HCT116 (cell line): ENCODE measurements around the gene EID2. TPM values are rescaled to one million over a fixed set of nuclear protein-coding genes. Genes with fewer than 3 reads are reported as not detected.

Experiments used
- ATAC-seq: fragments of 200-7000 bp; cut with Tn5 transposase; 2 replicates; pipeline ENCODE4 v1.9.1; 2020; ENCODE audit warnings: mild to moderate bottlenecking, moderate library complexity
- BruUV-seq: library from RNA; stranded (reverse); fragments of 400-500 nt; replicated peaks from 2 replicates; lab custom pipeline; 2021; lab: Mats Ljungman, UMichigan
- CTCF ChIA-PET: fragments of 300-600 bp; sonication (Branson Sonifier 250); formaldehyde crosslinking; loops from one replicate; lab custom pipeline; 2021; ENCODE audit warnings: antibody characterized with exemption; lab: Charles Lee
- POLR2A ChIA-PET: fragments of 300-600, 350-600 bp; sonication (Branson Sonifier 250); formaldehyde crosslinking; loops from one replicate; lab custom pipeline; 2021; ENCODE audit warnings: antibody characterized with exemption; lab: Charles Lee
- RAD21 ChIA-PET, 2 experiments: fragments of 300-600 bp; sonication (Branson Sonifier 250); formaldehyde crosslinking; loops; one replicate each; lab custom pipeline; 2023; ENCODE audit warnings: low total read pairs in 2 of 2; ENCODE audit not compliant: uncharacterized antibody in 2 of 2, unreplicated experiment in 2 of 2, low non-redundant PET in 1 of 2; lab: Charles Lee
- DNase-seq: peaks from one replicate; pipeline ENCODE4 v3.0.0-alpha.2; 2010; ENCODE audit warnings: low read depth, low spot score
- H2AFZ ChIP-seq: fragments of 200-600 bp; shearing (Covaris generic), sonication (generic); 2 replicates; pipeline ENCODE4 v1.6.1; 2017; ENCODE audit warnings: low read depth, mixed run types, mixed read lengths, antibody characterized with exemption, low read length; ENCODE audit not compliant: poor library complexity, severe bottlenecking
- H3K27ac ChIP-seq: 2 replicates; pipeline ENCODE4 v1.5.1; 2012; ENCODE audit warnings: low read depth, low read length
- H3K27me3 ChIP-seq: fragments of 200-600 bp; sonication (generic); 2 replicates; pipeline ENCODE4 v1.6.1; 2016; ENCODE audit warnings: mixed run types, low read length, mixed read lengths; ENCODE audit not compliant: insufficient read depth
- H3K36me3 ChIP-seq, 2 experiments: fragments of 200-500 bp in 1 of 2; fragments of 200-600 bp in 1 of 2; sonication (Bioruptor generic) in 1 of 2; sonication (generic) in 1 of 2; 2 replicates each; pipeline versions ENCODE4 v1.5.1 to v1.6.1; 2014 to 2016; ENCODE audit warnings: low read length in 2 of 2, inconsistent platforms in 1 of 2, mixed read lengths in 1 of 2, mixed run types in 1 of 2; ENCODE audit not compliant: insufficient read depth in 2 of 2, control insufficient read depth in 1 of 2
- H3K4me1 ChIP-seq, 2 experiments: fragments of 200-600 bp in 1 of 2; sonication (generic) in 1 of 2; 2 replicates each; pipeline versions ENCODE4 v1.5.1 to v1.6.1; 2012 to 2017; ENCODE audit warnings: low read length in 2 of 2, inconsistent platforms in 1 of 2, mild to moderate bottlenecking in 1 of 2, mixed read lengths in 1 of 2, mixed run types in 1 of 2, moderate library complexity in 1 of 2; ENCODE audit not compliant: insufficient read depth in 2 of 2, control insufficient read depth in 1 of 2
- H3K4me2 ChIP-seq: fragments of 200-600 bp; sonication (generic); 2 replicates; pipeline ENCODE4 v1.6.1; 2017; ENCODE audit warnings: mixed run types, low read length, mixed read lengths
- H3K4me3 ChIP-seq, 2 experiments: fragments of 200-600 bp in 1 of 2; sonication (generic) in 1 of 2; replicated peaks in 1 of 2; 2 replicates each; pipeline ENCODE4 v1.5.1; 2011 to 2016; ENCODE audit warnings: low read length in 2 of 2, control low read depth in 1 of 2, low read depth in 1 of 2, mild to moderate bottlenecking in 1 of 2, mixed read lengths in 1 of 2, mixed run types in 1 of 2
- H3K79me2 ChIP-seq: fragments of 200-600 bp; sonication (generic); 2 replicates; pipeline ENCODE4 v1.6.1; 2017; ENCODE audit warnings: mild to moderate bottlenecking, mixed run types, low read length, moderate library complexity, mixed read lengths; ENCODE audit not compliant: insufficient read depth
- H3K9ac ChIP-seq: fragments of 200-600 bp; sonication (generic); 2 replicates; pipeline ENCODE4 v1.6.1; 2016; ENCODE audit warnings: low read length, mixed read lengths
- H3K9me2 ChIP-seq: fragments of 200-600 bp; sonication (generic), shearing (Covaris generic); 2 replicates; pipeline ENCODE4 v1.6.1; 2017; ENCODE audit warnings: mixed run types, mild to moderate bottlenecking, moderate library complexity; ENCODE audit not compliant: insufficient read depth
- H3K9me3 ChIP-seq, 2 experiments: fragments of 200-500 bp in 1 of 2; fragments of 200-600 bp in 1 of 2; sonication (Bioruptor generic) in 1 of 2; sonication (generic) in 1 of 2; 2 replicates each; pipeline ENCODE4 v1.6.1; 2014 to 2017; ENCODE audit warnings: low read length in 2 of 2, mixed read lengths in 2 of 2, inconsistent platforms in 1 of 2, low read depth in 1 of 2, mild to moderate bottlenecking in 1 of 2, mixed run types in 1 of 2, moderate library complexity in 1 of 2; ENCODE audit not compliant: control insufficient read depth in 1 of 2, insufficient read depth in 1 of 2
- H4K20me1 ChIP-seq: fragments of 200-600 bp; sonication (generic), shearing (Covaris generic); 2 replicates; pipeline ENCODE4 v1.6.1; 2017; ENCODE audit warnings: mixed run types, mild to moderate bottlenecking, moderate library complexity; ENCODE audit not compliant: insufficient read depth
- CBX3 ChIP-seq: IDR thresholded peaks from 2 replicates; pipeline ENCODE4 v1.6.1; 2012; ENCODE audit warnings: low read depth
- CEBPB ChIP-seq: IDR thresholded peaks from 2 replicates; pipeline ENCODE4 v1.6.1; 2012; ENCODE audit warnings: low read depth
- CTCF ChIP-seq, 3 experiments: fragments of 200-600 bp in 1 of 3; sonication (generic) in 1 of 3; IDR thresholded peaks in 2 of 3; conservative IDR thresholded peaks in 1 of 3; 2 replicates each; pipeline ENCODE4 v1.5.1; 2012 to 2017; ENCODE audit warnings: low read depth in 2 of 3, low read length in 2 of 3, antibody characterized with exemption in 1 of 3, borderline replicate concordance in 1 of 3, control low read depth in 1 of 3, mild to moderate bottlenecking in 1 of 3, mixed read lengths in 1 of 3, mixed run types in 1 of 3, moderate library complexity in 1 of 3; ENCODE audit not compliant: insufficient read depth in 1 of 3
- EGR1 ChIP-seq: IDR thresholded peaks from 2 replicates; pipeline ENCODE4 v1.6.1; 2012; ENCODE audit warnings: low read depth
- ELF1 ChIP-seq: IDR thresholded peaks from 2 replicates; pipeline ENCODE4 v1.6.1; 2012; ENCODE audit warnings: low read depth, borderline replicate concordance
- EZH2 ChIP-seq: fragments of 200-600 bp; sonication (generic); IDR thresholded peaks from 2 replicates; pipeline ENCODE4 v1.6.1; 2017; ENCODE audit warnings: antibody characterized with exemption, mixed run types
- EZH2phosphoT487 ChIP-seq: fragments of 200-600 bp; IDR thresholded peaks from 2 replicates; pipeline ENCODE4 v1.6.1; 2018; ENCODE audit warnings: antibody characterized with exemption, borderline replicate concordance
- FOSL1 ChIP-seq: IDR thresholded peaks from 2 replicates; pipeline ENCODE4 v1.6.1; 2012; ENCODE audit warnings: low read depth
- MAX ChIP-seq: IDR thresholded peaks from 2 replicates; pipeline ENCODE4 v1.6.1; 2012
- POLR2A ChIP-seq: IDR thresholded peaks from 2 replicates; pipeline ENCODE4 v1.7.0; 2011; ENCODE audit warnings: borderline replicate concordance; ENCODE audit not compliant: insufficient read depth, insufficient read length; ENCODE audit errors: extremely low read depth
- SIN3A ChIP-seq: IDR thresholded peaks from 2 replicates; pipeline ENCODE4 v1.6.1; 2012; ENCODE audit warnings: low read depth
- SP1 ChIP-seq: IDR thresholded peaks from 2 replicates; pipeline ENCODE4 v1.6.1; 2012; ENCODE audit warnings: low read depth
- SRF ChIP-seq: IDR thresholded peaks from 2 replicates; pipeline ENCODE4 v1.6.1; 2012; ENCODE audit warnings: low read depth
- TCF7L2 ChIP-seq: IDR thresholded peaks from 2 replicates; pipeline ENCODE4 v1.7.0; 2011; ENCODE audit warnings: borderline replicate concordance, inconsistent platforms; ENCODE audit not compliant: insufficient read depth, insufficient read length; ENCODE audit errors: extremely low read depth
- YY1 ChIP-seq: IDR thresholded peaks from 2 replicates; pipeline ENCODE4 v1.6.1; 2011; ENCODE audit warnings: low read length, low read depth, moderate library complexity, mild to moderate bottlenecking; ENCODE audit not compliant: insufficient replicate concordance; ENCODE audit errors: extremely low read depth
- ZFX ChIP-seq: fragments of 450-650 bp; IDR thresholded peaks from 2 replicates; pipeline ENCODE4 v1.6.1; 2017
- ZNF274 ChIP-seq: fragments of 200-500 bp; sonication (Bioruptor generic); IDR thresholded peaks from 2 replicates; pipeline ENCODE4 v1.6.1; 2014; ENCODE audit warnings: mild to moderate bottlenecking, low read depth, low read length, inconsistent platforms
- intact Hi-C: fragments of 100-400 bp; cut with micrococcal nuclease; formaldehyde crosslinking; loops from 2 replicates; pipeline ENCODE4 v1.10.0; 2022
- total RNA-seq: library from RNA; stranded (reverse); gene quantifications from one replicate; pipeline ENCODE4 v1.2.1, GENCODE V29; 2021; ENCODE audit not compliant: unreplicated experiment
- TF ChIP-seq, protein P1 (sequence below): IDR thresholded peaks from 2 replicates; pipeline ENCODE4 v1.6.1; 2012
- TF ChIP-seq, protein P2 (sequence below): IDR thresholded peaks from 2 replicates; pipeline ENCODE4 v1.6.1; 2012; ENCODE audit warnings: low read depth

EID2 gene
- total RNA-seq, 1 experiment from 2014 or later, result 11.7 TPM

DNA sequence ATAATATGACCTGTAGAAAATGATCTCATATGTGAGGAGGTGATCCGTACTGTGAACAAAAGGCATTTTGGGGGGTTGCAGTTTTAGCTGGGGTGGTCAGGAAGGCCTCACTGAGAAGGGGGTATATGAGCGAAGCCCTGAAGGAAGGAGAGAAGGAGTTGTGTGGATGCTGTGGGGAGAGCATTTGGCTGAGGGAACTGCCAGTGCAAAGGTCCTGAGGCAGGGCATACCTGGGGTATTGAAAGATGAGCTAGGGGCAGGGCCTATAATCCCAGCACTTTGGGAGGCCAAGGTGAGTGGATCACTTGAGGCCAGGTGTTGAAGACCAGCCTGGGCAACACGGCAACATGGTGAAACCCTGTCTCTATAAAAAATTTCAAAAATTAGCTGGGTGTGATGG lies 22.5 kb downstream of the EID2 start:
- H3K4me3 ChIP-seq, result no peak overlapping the region
- no peaks in the 10 kb centered on the region for H3K79me2 ChIP-seq
- TF ChIP-seq MAX, result no peak
- TF ChIP-seq, protein P1, sequence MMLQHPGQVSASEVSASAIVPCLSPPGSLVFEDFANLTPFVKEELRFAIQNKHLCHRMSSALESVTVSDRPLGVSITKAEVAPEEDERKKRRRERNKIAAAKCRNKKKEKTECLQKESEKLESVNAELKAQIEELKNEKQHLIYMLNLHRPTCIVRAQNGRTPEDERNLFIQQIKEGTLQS, result no peak
- no peak for TF ChIP-seq YY1
- no peak for TF ChIP-seq SRF
- TF ChIP-seq EZH2phosphoT487, result no peak
- TF ChIP-seq FOSL1, result no peak
- no peak for TF ChIP-seq EZH2
- no peak for TF ChIP-seq CEBPB
- no peak for TF ChIP-seq EGR1
- no peak for TF ChIP-seq SP1
- no peak for TF ChIP-seq ZFX
- no peak for TF ChIP-seq CTCF (IDR thresholded peaks at IDR 0.05 in 2 of 3, conservative IDR thresholded peaks at IDR 0.05 in 1 of 3; ENCODE audit: borderline replicate concordance in 1 of 3, insufficient read depth in 1 of 3, low read depth in 2 of 3, low read length in 2 of 3)
- TF ChIP-seq, protein P2, sequence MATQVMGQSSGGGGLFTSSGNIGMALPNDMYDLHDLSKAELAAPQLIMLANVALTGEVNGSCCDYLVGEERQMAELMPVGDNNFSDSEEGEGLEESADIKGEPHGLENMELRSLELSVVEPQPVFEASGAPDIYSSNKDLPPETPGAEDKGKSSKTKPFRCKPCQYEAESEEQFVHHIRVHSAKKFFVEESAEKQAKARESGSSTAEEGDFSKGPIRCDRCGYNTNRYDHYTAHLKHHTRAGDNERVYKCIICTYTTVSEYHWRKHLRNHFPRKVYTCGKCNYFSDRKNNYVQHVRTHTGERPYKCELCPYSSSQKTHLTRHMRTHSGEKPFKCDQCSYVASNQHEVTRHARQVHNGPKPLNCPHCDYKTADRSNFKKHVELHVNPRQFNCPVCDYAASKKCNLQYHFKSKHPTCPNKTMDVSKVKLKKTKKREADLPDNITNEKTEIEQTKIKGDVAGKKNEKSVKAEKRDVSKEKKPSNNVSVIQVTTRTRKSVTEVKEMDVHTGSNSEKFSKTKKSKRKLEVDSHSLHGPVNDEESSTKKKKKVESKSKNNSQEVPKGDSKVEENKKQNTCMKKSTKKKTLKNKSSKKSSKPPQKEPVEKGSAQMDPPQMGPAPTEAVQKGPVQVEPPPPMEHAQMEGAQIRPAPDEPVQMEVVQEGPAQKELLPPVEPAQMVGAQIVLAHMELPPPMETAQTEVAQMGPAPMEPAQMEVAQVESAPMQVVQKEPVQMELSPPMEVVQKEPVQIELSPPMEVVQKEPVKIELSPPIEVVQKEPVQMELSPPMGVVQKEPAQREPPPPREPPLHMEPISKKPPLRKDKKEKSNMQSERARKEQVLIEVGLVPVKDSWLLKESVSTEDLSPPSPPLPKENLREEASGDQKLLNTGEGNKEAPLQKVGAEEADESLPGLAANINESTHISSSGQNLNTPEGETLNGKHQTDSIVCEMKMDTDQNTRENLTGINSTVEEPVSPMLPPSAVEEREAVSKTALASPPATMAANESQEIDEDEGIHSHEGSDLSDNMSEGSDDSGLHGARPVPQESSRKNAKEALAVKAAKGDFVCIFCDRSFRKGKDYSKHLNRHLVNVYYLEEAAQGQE, result no peak
- no peak for TF ChIP-seq POLR2A
- TF ChIP-seq CBX3, result no peak
- TF ChIP-seq ELF1, result no peak
- no peak for TF ChIP-seq SIN3A
- TF ChIP-seq ZNF274, result no peak
- no peak for TF ChIP-seq TCF7L2
- H3K4me1 ChIP-seq, result no peaks in the 10 kb centered on the region
- no peaks in the 10 kb centered on the region for H3K9me3 ChIP-seq
- no peak overlapping the region for H3K4me2 ChIP-seq
- no peak for DNase-seq
- no peak overlapping the region for H2AFZ ChIP-seq
- H4K20me1 ChIP-seq, result no peaks in the 10 kb centered on the region
- H3K9ac ChIP-seq, result no peak overlapping the region
- no peak overlapping the region for H3K27ac ChIP-seq
- H3K27me3 ChIP-seq, result no peaks in the 10 kb centered on the region
- intact Hi-C loops, result no loop called here
- H3K9me2 ChIP-seq, result no peaks in the 10 kb centered on the region
- CTCF ChIA-PET, result interaction anchor here (1.6 kb wide), 1 partner anchor 15 kb away, joined by 5 read pairs; no protein-coding TSS in a partner anchor
- no TSS peak for BruUV-seq
- H3K36me3 ChIP-seq, result no peaks in the 10 kb centered on the region
- ATAC-seq, result no peak
- RAD21 ChIA-PET, result no interaction called here
- POLR2A ChIA-PET, result no interaction called here
